GM18526 (cell line): ENCODE data around the gene CD300H.

ENCODE experiments used
- POLR2A ChIP-seq: IDR thresholded peaks from 3 replicates; pipeline ENCODE4 v1.6.1; 2011; ENCODE audit not compliant: insufficient read length; ENCODE audit errors: extremely low read depth

Gene CD300H

GRCh38 chr17:74597069-74597790, 29.9 kb upstream of the CD300H start:
- TF ChIP-seq POLR2A, result no peak

GRCh38 chr17:74595037-74595750, 27.9 kb upstream of the CD300H start:
- no peak for TF ChIP-seq POLR2A

- no peak for TF ChIP-seq POLR2A
Observed at GRCh38 chr17:74592087-74592990, 25.0 kb upstream of the CD300H start, which contains the start of gene CD300LD. TSS of gene CD300LD (minus strand) at chr17:74592283. CDS start at chr17:74592202, 81 bp downstream.

- no peak for TF ChIP-seq POLR2A
Observed at GRCh38 chr17:74591503-74591902, 24.2 kb upstream of the CD300H start.

- no peak for TF ChIP-seq POLR2A
Observed at GRCh38 chr17:74585711-74586110, 18.4 kb upstream of the CD300H start.

DNA sequence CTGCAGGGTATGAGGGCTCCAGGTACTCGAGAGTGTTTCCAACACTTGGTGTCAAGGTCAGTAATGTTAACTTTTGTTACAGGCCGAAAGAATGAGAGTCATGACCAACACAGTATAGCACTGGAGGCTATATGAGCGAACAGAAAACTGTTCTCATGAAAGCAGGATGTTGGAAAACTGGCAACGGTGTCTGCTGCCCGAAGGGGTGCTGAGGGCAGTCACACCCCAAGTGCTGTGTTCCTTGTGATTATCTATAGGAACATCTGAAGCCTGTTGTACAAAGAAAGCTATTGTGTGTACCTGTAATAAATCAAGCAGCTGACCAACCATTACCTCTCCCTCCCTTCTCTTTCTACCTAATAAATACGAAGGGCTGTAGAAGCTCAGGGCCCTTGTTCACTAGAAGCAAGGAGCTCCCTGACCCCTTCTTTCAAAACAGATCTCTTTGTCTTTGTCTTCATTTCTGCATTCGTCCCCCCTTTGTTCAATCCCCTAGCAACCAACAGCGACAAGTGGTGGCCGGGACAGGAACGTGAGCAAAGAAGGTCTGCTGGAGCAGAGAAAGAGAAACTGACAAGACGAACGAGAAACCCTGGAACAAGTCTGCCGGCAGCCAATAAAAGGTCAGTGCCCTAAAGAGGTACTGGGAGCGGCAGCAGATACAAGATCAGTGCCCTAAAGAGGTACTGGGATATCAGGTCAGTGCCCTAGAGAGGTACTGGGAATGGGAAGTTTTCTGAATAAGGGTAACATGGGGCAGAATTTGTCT, 17.2 kb upstream of the CD300H start:
- no peak for TF ChIP-seq POLR2A

DNA sequence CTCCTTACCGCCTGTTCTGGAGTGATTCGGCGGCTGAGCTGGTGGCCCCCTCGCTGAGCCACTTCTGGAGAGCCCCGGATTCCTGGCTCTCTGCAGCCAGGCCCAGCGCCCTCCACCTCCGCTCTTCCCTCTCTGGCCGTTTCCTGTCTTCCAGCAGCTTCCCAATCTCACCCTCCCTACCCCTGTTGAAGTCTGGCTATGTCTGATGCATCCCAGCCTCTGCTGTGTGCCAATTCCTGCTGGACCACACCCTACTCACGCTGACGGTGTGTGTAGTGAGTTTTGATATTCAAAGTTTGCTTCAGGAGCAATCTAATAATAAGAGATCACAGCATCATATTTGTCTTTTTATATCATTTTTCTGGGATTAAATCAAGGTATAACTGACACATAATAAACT, 15.3 kb upstream of the CD300H start:
- TF ChIP-seq POLR2A, result no peak

- TF ChIP-seq POLR2A, result no peak
Observed at GRCh38 chr17:74579900-74580299, 12.6 kb upstream of the CD300H start.

- no peak for TF ChIP-seq POLR2A
Observed at GRCh38 chr17:74578979-74579378, 11.7 kb upstream of the CD300H start.

DNA sequence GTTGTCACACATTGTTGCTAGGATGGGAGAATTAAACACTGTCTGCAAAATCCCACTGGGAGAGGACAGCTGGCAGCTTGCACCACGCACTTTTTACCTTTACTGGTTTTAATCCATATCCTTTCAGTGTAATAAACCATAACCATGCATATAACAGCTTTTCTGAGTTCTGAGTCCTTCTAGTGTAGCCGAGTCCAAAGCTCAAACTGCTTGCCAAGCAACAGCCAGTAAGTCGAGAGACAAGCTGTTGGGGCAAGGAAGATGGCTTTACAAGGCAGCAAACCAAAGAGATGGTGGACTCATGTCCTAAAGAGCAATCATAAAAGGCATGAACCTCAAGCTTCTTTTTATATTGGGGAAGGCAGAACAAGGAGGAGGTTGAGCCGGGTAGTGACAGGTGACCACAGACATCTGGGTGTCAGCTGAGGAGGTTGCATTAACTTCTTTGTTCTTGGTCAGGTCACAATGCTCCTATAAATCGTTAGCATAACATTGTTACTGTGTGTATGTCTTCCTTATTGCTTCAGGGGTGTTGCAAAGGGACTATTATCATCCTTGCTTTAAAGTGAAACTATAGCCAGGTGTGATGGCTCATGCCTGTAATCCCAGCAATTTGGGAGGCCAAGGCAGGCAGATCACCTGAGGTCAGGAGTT, 7.3 kb upstream of the CD300H start:
- no peak for TF ChIP-seq POLR2A

DNA sequence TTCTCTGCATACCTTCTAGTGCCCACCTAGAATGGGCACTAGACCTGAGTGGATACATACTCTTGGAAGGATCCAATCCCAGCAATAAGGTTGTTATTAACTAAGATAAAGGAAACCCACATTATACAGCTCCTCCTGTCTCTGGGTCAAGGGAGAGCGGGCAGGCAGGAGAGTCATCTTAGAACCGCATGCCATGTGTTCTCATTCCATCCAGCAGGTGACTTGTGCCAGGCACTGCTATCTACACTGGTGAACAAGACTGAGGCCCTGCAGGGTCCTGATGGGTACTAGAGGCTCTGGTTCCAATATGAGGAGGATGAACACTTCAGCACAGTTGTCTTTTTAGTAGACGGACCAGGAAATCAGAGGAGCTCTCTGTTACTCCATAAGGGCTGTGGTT, 5.9 kb upstream of the CD300H start:
- TF ChIP-seq POLR2A, result no peak

DNA sequence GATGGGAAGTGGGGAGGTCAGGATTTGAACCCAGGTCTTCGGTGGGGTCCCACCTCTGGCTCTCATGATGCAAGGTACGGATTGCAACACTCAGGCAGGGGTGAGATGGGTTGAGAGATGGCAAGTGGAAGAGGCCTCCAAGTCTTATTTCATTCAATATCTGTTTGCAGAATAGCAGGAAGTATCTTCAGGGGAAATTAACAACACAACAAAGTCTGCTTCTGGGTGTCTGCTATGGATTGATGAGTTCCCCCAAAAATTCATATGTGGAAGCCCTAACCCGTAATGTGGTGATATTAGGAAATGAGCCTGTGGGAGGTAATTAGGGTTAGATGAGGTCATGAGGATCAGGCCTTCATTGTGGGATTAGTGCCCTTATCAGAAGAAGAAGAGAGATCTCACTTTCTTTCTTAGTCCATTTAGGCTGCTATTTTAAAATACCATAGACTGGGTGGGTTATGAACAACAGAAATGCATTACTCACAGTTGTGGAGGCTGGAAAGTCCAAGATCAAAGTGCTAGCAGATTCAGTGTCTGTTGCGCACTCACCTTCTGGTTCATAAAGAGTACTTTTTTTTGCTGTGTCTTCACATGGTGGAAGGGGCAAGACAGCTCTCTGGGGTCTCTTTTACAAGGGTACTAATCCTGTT, 4.4 kb upstream of the CD300H start:
- no peak for TF ChIP-seq POLR2A

- no peak for TF ChIP-seq POLR2A
Observed at GRCh38 chr17:74569020-74570003, 2.0 kb upstream of the CD300H start.
